GM12878 (cell line): Measurements from ENCODE around the gene ANKRD42.

ENCODE experiments used
- ASH2L ChIP-seq: fragments of 300-600, 200-600 bp; sonication (generic); IDR thresholded peaks from 2 replicates; pipeline ENCODE4 v1.6.1; 2017; ENCODE audit warnings: low read depth, mild to moderate bottlenecking, borderline replicate concordance
- ATF7 ChIP-seq: fragments of 450-650 bp; IDR thresholded peaks from 2 replicates; pipeline ENCODE4 v1.6.1; 2016; ENCODE audit warnings: low read depth, mild to moderate bottlenecking
- CHD2 ChIP-seq: IDR thresholded peaks from 2 replicates; pipeline ENCODE4 v1.6.1; 2011; ENCODE audit warnings: low read depth, low read length, improper control_type of control experiment, borderline replicate concordance
- CTCF ChIP-seq, 3 experiments: IDR thresholded peaks in 2 of 3; conservative IDR thresholded peaks in 1 of 3; 2 replicates each; pipeline ENCODE4 v1.5.1; 2011; ENCODE audit warnings: low read depth in 3 of 3, low read length in 3 of 3, mild to moderate bottlenecking in 3 of 3, control low read depth in 2 of 3, moderate library complexity in 2 of 3, inconsistent platforms in 1 of 3, mixed read lengths in 1 of 3; ENCODE audit not compliant: control insufficient read depth in 2 of 3, insufficient read depth in 1 of 3; ENCODE audit errors: extremely low read depth in 1 of 3
- EP300 ChIP-seq, 2 experiments: fragments of 150-350 bp in 1 of 2; IDR thresholded peaks; 2 replicates each; pipeline ENCODE4 v1.6.1; 2011 to 2012; ENCODE audit warnings: low read depth in 2 of 2, low read length in 2 of 2, borderline replicate concordance in 1 of 2, improper control_type of control experiment in 1 of 2, inconsistent platforms in 1 of 2; ENCODE audit not compliant: control insufficient read depth in 1 of 2
- EZH2 ChIP-seq: IDR thresholded peaks from 2 replicates; pipeline ENCODE4 v1.6.1; 2012; ENCODE audit warnings: low read depth, mild to moderate bottlenecking, control low read depth, inconsistent platforms, low read length, borderline replicate concordance; ENCODE audit not compliant: control insufficient read depth
- MYC ChIP-seq: IDR thresholded peaks from 2 replicates; pipeline ENCODE4 v1.6.1; 2011; ENCODE audit warnings: mild to moderate bottlenecking, low read length, moderate library complexity, inconsistent platforms; ENCODE audit not compliant: insufficient read depth, insufficient replicate concordance, insufficient read length, severe bottlenecking
- POLR2A ChIP-seq: IDR thresholded peaks from 2 replicates; pipeline ENCODE4 v1.6.1; 2011; ENCODE audit warnings: low read depth, mild to moderate bottlenecking, low read length
- POLR2AphosphoS5 ChIP-seq: IDR thresholded peaks from 2 replicates; pipeline ENCODE4 v1.6.1; 2011; ENCODE audit warnings: mild to moderate bottlenecking, low read length, inconsistent platforms
- REST ChIP-seq: IDR thresholded peaks from 2 replicates; pipeline ENCODE4 v1.6.1; 2012; ENCODE audit warnings: mild to moderate bottlenecking, low read depth, low read length
- TAF1 ChIP-seq: IDR thresholded peaks from 2 replicates; pipeline ENCODE4 v1.6.1; 2011; ENCODE audit warnings: mild to moderate bottlenecking, low read depth, low read length, borderline replicate concordance
- TARDBP ChIP-seq: IDR thresholded peaks from 2 replicates; pipeline ENCODE4 v1.6.1; 2016; ENCODE audit warnings: borderline replicate concordance
- TCF7 ChIP-seq: IDR thresholded peaks from 2 replicates; pipeline ENCODE4 v1.6.1; 2014; ENCODE audit warnings: antibody characterized with exemption, borderline replicate concordance
- ZBTB40 ChIP-seq: fragments of 450-650 bp; IDR thresholded peaks from 2 replicates; pipeline ENCODE4 v1.6.1; 2016; ENCODE audit warnings: mild to moderate bottlenecking, moderate library complexity, borderline replicate concordance

- TF ChIP-seq POLR2AphosphoS5 (no peak), MYC (no peak), POLR2A (no peak), EP300 (IDR thresholded peaks at IDR 0.05; ENCODE audit: borderline replicate concordance in 1 of 2, control insufficient read depth in 1 of 2, low read depth in 2 of 2, low read length in 2 of 2) (no peak), TCF7 (no peak), REST (no peak), CHD2 (no peak), CTCF (IDR thresholded peaks at IDR 0.05 in 2 of 3, conservative IDR thresholded peaks at IDR 0.05 in 1 of 3; ENCODE audit: control insufficient read depth in 2 of 3, extremely low read depth in 1 of 3, insufficient read depth in 1 of 3, low read depth in 3 of 3, low read length in 3 of 3) (no peak), ASH2L (no peak), ZBTB40 (no peak), TAF1 (no peak), TARDBP (no peak), EZH2 (no peak), ATF7 (no peak)
Observed at GRCh38 chr11:83175815-83176214, 17.7 kb upstream of the ANKRD42 start.
